ENCODE measurements around the gene IRGQ. TPM values are rescaled to one million over a fixed set of nuclear protein-coding genes. Genes with fewer than 3 reads are reported as not detected.
"Not testable (repeated sequence)": the region's sequence is repeated elsewhere in the genome, so short reads cannot be mapped to it uniquely, and the experiment has no call there.

The IRGQ gene
- total RNA-seq, 1 experiment from 2014 or later, result 23.3 TPM

GRCh38 chr19:43607238-43608205 lies 11.6 kb upstream of the IRGQ start:
- Histone ChIP-seq H3K36me3 (ENCODE audit: low read depth) (no peaks in the 10 kb centered on the region), H3K9me3 (ENCODE audit: insufficient read depth, low read depth) (no peaks in the 10 kb centered on the region), H4K20me1 (ENCODE audit: insufficient read depth) (no peaks in the 10 kb centered on the region), H2AFZ (no peak overlapping the region), H3K4me2 (no peak overlapping the region), H3K4me3 (no peak overlapping the region), H3K27ac (no peak overlapping the region), H3K4me1 (replicated peaks; ENCODE audit: insufficient read depth) (no peaks in the 10 kb centered on the region), H3K79me2 (ENCODE audit: low read depth) (no peaks in the 10 kb centered on the region), H3K9me2 (ENCODE audit: insufficient read depth) (no peaks in the 10 kb centered on the region), H3K27me3 (ENCODE audit: insufficient read depth, low read depth) (no peaks in the 10 kb centered on the region), H3F3A (ENCODE audit: insufficient read depth, low read depth) (peaks cover 21% of the 10 kb centered on the region; the same call in 1 of the 2 replicates)
- intact Hi-C loops (cut with micrococcal nuclease; ENCODE audit: unreplicated experiment), result no loop called here
- no TSS peak for BruUV-seq (replicated peaks)
- TF ChIP-seq CTCF (conservative IDR thresholded peaks at IDR 0.05), result no peak
- TF ChIP-seq EZH2 (IDR thresholded peaks at IDR 0.05; ENCODE audit: low read depth), result no peak
- ChIA-PET POLR2A (ENCODE audit: unreplicated experiment) (interaction anchor here (0.7 kb wide), 1 partner anchor 61 kb away, joined by 5 read pairs; no protein-coding TSS in a partner anchor), CTCF (interaction anchor here (0.6 kb wide), 1 partner anchor 55 kb away, joined by 3 read pairs; no protein-coding TSS in a partner anchor)
- DNase-seq, result no peak

- no TSS peak for BruUV-seq (replicated peaks)
- Histone ChIP-seq H3K9me3 (ENCODE audit: insufficient read depth, low read depth) (no peaks in the 10 kb centered on the region), H2AFZ (no peak overlapping the region), H3K4me1 (replicated peaks; ENCODE audit: insufficient read depth) (no peaks in the 10 kb centered on the region), H4K20me1 (ENCODE audit: insufficient read depth) (no peaks in the 10 kb centered on the region), H3K9me2 (ENCODE audit: insufficient read depth) (no peaks in the 10 kb centered on the region), H3K27me3 (ENCODE audit: insufficient read depth, low read depth) (no peaks in the 10 kb centered on the region), H3F3A (ENCODE audit: insufficient read depth, low read depth) (peaks cover 21% of the 10 kb centered on the region; the same call in 1 of the 2 replicates), H3K27ac (no peak overlapping the region), H3K79me2 (ENCODE audit: low read depth) (no peaks in the 10 kb centered on the region), H3K4me3 (no peak overlapping the region), H3K36me3 (ENCODE audit: low read depth) (no peaks in the 10 kb centered on the region), H3K4me2 (no peak overlapping the region)
- no peak for DNase-seq
- CTCF ChIA-PET, result interaction anchor here (0.5 to 0.6 kb wide), 2 partner anchors 56 to 87 kb away, joined by 3 to 6 read pairs; no protein-coding TSS in a partner anchor
- POLR2A ChIA-PET (ENCODE audit: unreplicated experiment), result interaction anchor here (0.5 to 0.7 kb wide), 2 partner anchors 62 to 118 kb away, joined by 5 to 26 read pairs; no protein-coding TSS in a partner anchor
- intact Hi-C loops (cut with micrococcal nuclease; ENCODE audit: unreplicated experiment), result no loop called here
- TF ChIP-seq EZH2 (IDR thresholded peaks at IDR 0.05; ENCODE audit: low read depth) (no peak), CTCF (conservative IDR thresholded peaks at IDR 0.05) (no peak)
Measured at GRCh38 chr19:43606569-43607229, 10.8 kb upstream of the IRGQ start.

- TF ChIP-seq CTCF (conservative IDR thresholded peaks at IDR 0.05) (no peak), EZH2 (IDR thresholded peaks at IDR 0.05; ENCODE audit: low read depth) (no peak)
- H3K9me2 ChIP-seq (ENCODE audit: insufficient read depth), result no peaks in the 10 kb centered on the region
- H3K4me3 ChIP-seq, result no peak overlapping the region
- H3K4me2 ChIP-seq, result no peak overlapping the region
- no peaks in the 10 kb centered on the region for H3K9me3 ChIP-seq (ENCODE audit: insufficient read depth, low read depth)
- no TSS peak for BruUV-seq (replicated peaks)
- no peaks in the 10 kb centered on the region for H3K79me2 ChIP-seq (ENCODE audit: low read depth)
- POLR2A ChIA-PET (ENCODE audit: unreplicated experiment), result interaction anchor here (0.6 kb wide), 2 partner anchors 10 to 193 kb away, joined by 4 read pairs; partner anchors contain the start of gene ZNF576
- no peak overlapping the region for H2AFZ ChIP-seq
- H3K27me3 ChIP-seq (ENCODE audit: insufficient read depth, low read depth), result no peaks in the 10 kb centered on the region
- no peaks in the 10 kb centered on the region for H4K20me1 ChIP-seq (ENCODE audit: insufficient read depth)
- no peak overlapping the region for H3K27ac ChIP-seq
- intact Hi-C loops (cut with micrococcal nuclease; ENCODE audit: unreplicated experiment), result no loop called here
- H3K36me3 ChIP-seq (ENCODE audit: low read depth), result no peaks in the 10 kb centered on the region
- H3F3A ChIP-seq (ENCODE audit: insufficient read depth, low read depth), result peaks cover 21% of the 10 kb centered on the region; the same call in 1 of the 2 replicates
- CTCF ChIA-PET, result no interaction called here
- H3K4me1 ChIP-seq (replicated peaks; ENCODE audit: insufficient read depth), result no peaks in the 10 kb centered on the region
- DNase-seq, result no peak
Measured at GRCh38 chr19:43605875-43606568, 10.1 kb upstream of the IRGQ start.

- H2AFZ ChIP-seq; H3K27ac ChIP-seq; H3K9me2 ChIP-seq (ENCODE audit: insufficient read depth); H3K36me3 ChIP-seq (ENCODE audit: low read depth); H3K27me3 ChIP-seq (ENCODE audit: insufficient read depth, low read depth); POLR2A ChIA-PET (ENCODE audit: unreplicated experiment); H3K4me3 ChIP-seq; H3F3A ChIP-seq (ENCODE audit: insufficient read depth, low read depth); intact Hi-C loops (cut with micrococcal nuclease; ENCODE audit: unreplicated experiment); DNase-seq; H4K20me1 ChIP-seq (ENCODE audit: insufficient read depth); H3K4me2 ChIP-seq; H3K9me3 ChIP-seq (ENCODE audit: insufficient read depth, low read depth); BruUV-seq (replicated peaks): not testable (repeated sequence)
- Histone ChIP-seq H3K79me2 (ENCODE audit: low read depth) (peaks cover 28% of the 10 kb centered on the region), H3K4me1 (replicated peaks; ENCODE audit: insufficient read depth) (peaks cover 10% of the 10 kb centered on the region)
- CTCF ChIA-PET, result interaction anchor here (0.6 to 1.2 kb wide), 3 partner anchors 52 to 90 kb away, joined by 4 to 8 read pairs (median 6); no protein-coding TSS in a partner anchor
Measured at GRCh38 chr19:43600326-43600725, 4.4 kb upstream of the IRGQ start.

Data from PC-9 (cell line).